ENCODE measurements around the gene EHMT2. TPM values are rescaled to one million over a fixed set of nuclear protein-coding genes. Genes with fewer than 3 reads are reported as not detected.

Gene EHMT2
- total and polyA plus RNA-seq, 7 donors: 6.8 to 20.8 (median 8.4) TPM

GRCh38 chr6:31896493-31896855, 1.0 kb downstream of the EHMT2 start:
- intact Hi-C loops (cut with DNase I): loop anchor here in 1 of 2 donors (2.0 to 10.0 kb wide), 2 partner anchors 62 to 352 kb away; partner anchors contain the start of genes ATP6V1G2, DDX39B and NFKBIL1
- peaks cover 0 to 46% of the 10 kb centered on the region in 2 donors for H3K36me3 ChIP-seq (ENCODE audit: insufficient read depth in 1 of 2, low read depth in 1 of 2)
- peak overlapping the region; percentile 85 for H3K27ac ChIP-seq
- DNase-seq: no peak
- WGBS, 3 donors: 31 to 55% (median 41%) methylated on average over 3 to 4 of the region's 4 CpGs
- no peak for ATAC-seq
- peaks cover 15% of the 10 kb centered on the region for H3K4me1 ChIP-seq
- H3K9me3 ChIP-seq: no peaks in the 10 kb centered on the region
- no peaks in the 10 kb centered on the region for H3K27me3 ChIP-seq (ENCODE audit: insufficient read depth in 3 of 3, low read length in 2 of 3)
- H3K4me3 ChIP-seq: peak overlapping the region; percentile 77
- TF ChIP-seq, protein P1, sequence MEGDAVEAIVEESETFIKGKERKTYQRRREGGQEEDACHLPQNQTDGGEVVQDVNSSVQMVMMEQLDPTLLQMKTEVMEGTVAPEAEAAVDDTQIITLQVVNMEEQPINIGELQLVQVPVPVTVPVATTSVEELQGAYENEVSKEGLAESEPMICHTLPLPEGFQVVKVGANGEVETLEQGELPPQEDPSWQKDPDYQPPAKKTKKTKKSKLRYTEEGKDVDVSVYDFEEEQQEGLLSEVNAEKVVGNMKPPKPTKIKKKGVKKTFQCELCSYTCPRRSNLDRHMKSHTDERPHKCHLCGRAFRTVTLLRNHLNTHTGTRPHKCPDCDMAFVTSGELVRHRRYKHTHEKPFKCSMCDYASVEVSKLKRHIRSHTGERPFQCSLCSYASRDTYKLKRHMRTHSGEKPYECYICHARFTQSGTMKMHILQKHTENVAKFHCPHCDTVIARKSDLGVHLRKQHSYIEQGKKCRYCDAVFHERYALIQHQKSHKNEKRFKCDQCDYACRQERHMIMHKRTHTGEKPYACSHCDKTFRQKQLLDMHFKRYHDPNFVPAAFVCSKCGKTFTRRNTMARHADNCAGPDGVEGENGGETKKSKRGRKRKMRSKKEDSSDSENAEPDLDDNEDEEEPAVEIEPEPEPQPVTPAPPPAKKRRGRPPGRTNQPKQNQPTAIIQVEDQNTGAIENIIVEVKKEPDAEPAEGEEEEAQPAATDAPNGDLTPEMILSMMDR (IDR thresholded peaks at IDR 0.05): no peak

DNA sequence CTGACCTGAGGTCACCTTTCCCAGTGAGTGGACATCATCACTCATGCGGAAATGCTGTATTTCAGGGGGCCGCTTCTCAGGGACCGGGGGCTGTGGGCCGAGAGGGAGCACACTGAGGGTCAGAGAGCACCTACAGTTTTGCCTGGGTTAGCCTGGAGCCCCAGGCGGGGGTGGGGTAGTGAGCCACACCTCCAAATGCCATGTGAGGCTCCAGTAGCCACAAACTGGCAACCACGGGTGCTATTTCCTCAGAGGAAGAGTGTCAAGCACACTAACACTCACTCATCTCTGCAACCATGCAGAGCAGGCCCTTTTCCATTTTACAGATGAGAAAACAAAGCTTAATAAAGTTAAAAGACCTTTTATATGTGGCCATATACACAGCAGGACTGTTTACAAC, 4.7 kb downstream of the EHMT2 start:
- TF ChIP-seq, protein P1 (IDR thresholded peaks at IDR 0.05): no peak
- DNase-seq (no peak), ATAC-seq (no peak)
- no peak overlapping the region for H3K27ac ChIP-seq
- H3K4me1 ChIP-seq: no peaks in the 10 kb centered on the region
- H3K27me3 ChIP-seq (ENCODE audit: insufficient read depth in 3 of 3, low read length in 2 of 3): no peaks in the 10 kb centered on the region
- intact Hi-C loops (cut with DNase I): loop anchor here in 1 of 2 donors (10.0 kb wide), 1 partner anchor 348 kb away; the partner anchor contains the start of genes ATP6V1G2, DDX39B and NFKBIL1
- H3K9me3 ChIP-seq: no peaks in the 10 kb centered on the region
- no peak overlapping the region for H3K4me3 ChIP-seq
- H3K36me3 ChIP-seq (ENCODE audit: insufficient read depth in 1 of 2, low read depth in 1 of 2): peaks cover 0 to 82% of the 10 kb centered on the region in 2 donors
- WGBS, 3 donors: 78 to 89% (median 80%) methylated on average over 6 of the region's 6 CpGs

- Histone ChIP-seq H3K27ac (no peak overlapping the region), H3K36me3 (ENCODE audit: insufficient read depth in 1 of 2, low read depth in 1 of 2) (peaks cover 0 to 96% of the 10 kb centered on the region in 2 donors), H3K27me3 (ENCODE audit: insufficient read depth in 3 of 3, low read length in 2 of 3) (no peaks in the 10 kb centered on the region), H3K4me3 (no peak overlapping the region), H3K9me3 (no peaks in the 10 kb centered on the region), H3K4me1 (no peaks in the 10 kb centered on the region)
- DNase-seq: no peak
- no peak for ATAC-seq
- WGBS, 3 donors: 90 to 97% (median 93%) methylated on average over 3 of the region's 3 CpGs
- intact Hi-C loops (cut with DNase I): loop anchor here in 1 of 2 donors (10.0 kb wide), 1 partner anchor 205 kb away; the partner anchor contains the start of gene LY6G5C
- TF ChIP-seq, protein P1 (IDR thresholded peaks at IDR 0.05): no peak
Measured at GRCh38 chr6:31889331-31889972, 8.0 kb downstream of the EHMT2 start.

GRCh38 chr6:31888276-31889258, 8.9 kb downstream of the EHMT2 start:
- ATAC-seq (peak; percentile 31 to 60 (median 38)), DNase-seq (no peak)
- peaks cover 0 to 96% of the 10 kb centered on the region in 2 donors for H3K36me3 ChIP-seq (ENCODE audit: insufficient read depth in 1 of 2, low read depth in 1 of 2)
- intact Hi-C loops (cut with DNase I): loop anchor here in 1 of 2 donors (10.0 kb wide), 1 partner anchor 204 kb away; the partner anchor contains the start of gene LY6G5C
- H3K4me1 ChIP-seq: no peaks in the 10 kb centered on the region
- H3K4me3 ChIP-seq: no peak overlapping the region
- WGBS, 3 donors: 79 to 85% (median 81%) methylated on average over 42 to 43 of the region's 43 CpGs
- TF ChIP-seq, protein P1 (IDR thresholded peaks at IDR 0.05): peak; percentile 55
- H3K27ac ChIP-seq: no peak overlapping the region
- no peaks in the 10 kb centered on the region for H3K9me3 ChIP-seq
- no peaks in the 10 kb centered on the region for H3K27me3 ChIP-seq (ENCODE audit: insufficient read depth in 3 of 3, low read length in 2 of 3)
